RWPE2 (cell line): ENCODE results near the gene SLC39A11.

Experiments
- ATAC-seq: fragments of 200-7000 bp; cut with Tn5 transposase; 3 replicates; pipeline ENCODE4 v1.9.1; 2021; ENCODE audit warnings: low read depth
- DNase-seq: peaks from one replicate; pipeline ENCODE4 v3.0.0-alpha.2; 2020; ENCODE audit warnings: low spot score
- H3K27ac ChIP-seq: fragments of 450-650 bp; 2 replicates; pipeline ENCODE4 v1.5.1; 2017; ENCODE audit warnings: mild to moderate bottlenecking; ENCODE audit not compliant: poor library complexity, severe bottlenecking
- H3K27me3 ChIP-seq: fragments of 250-450 bp; sonication (Bioruptor Pico); 2 replicates; pipeline ENCODE4 v1.5.1; 2021; ENCODE audit warnings: mild to moderate bottlenecking, moderate library complexity; ENCODE audit not compliant: insufficient read depth, poor library complexity, severe bottlenecking
- H3K36me3 ChIP-seq: fragments of 250-450 bp; sonication (Bioruptor Pico); 2 replicates; pipeline ENCODE4 v1.5.1; 2020; ENCODE audit warnings: low read depth, mild to moderate bottlenecking, moderate library complexity
- H3K4me1 ChIP-seq: fragments of 250-450 bp; sonication (Bioruptor Pico); 2 replicates; pipeline ENCODE4 v1.5.1; 2021; ENCODE audit warnings: mild to moderate bottlenecking, moderate library complexity; ENCODE audit not compliant: insufficient read depth, poor library complexity, severe bottlenecking
- H3K4me3 ChIP-seq: fragments of 250-450 bp; sonication (Bioruptor Pico); 2 replicates; pipeline ENCODE4 v1.5.1; 2021; ENCODE audit warnings: mild to moderate bottlenecking, moderate library complexity; ENCODE audit not compliant: severe bottlenecking
- H3K9me3 ChIP-seq: fragments of 250-450 bp; sonication (Bioruptor Pico); 2 replicates; pipeline ENCODE4 v1.5.1; 2021; ENCODE audit warnings: mild to moderate bottlenecking, moderate library complexity; ENCODE audit not compliant: severe bottlenecking
- TF ChIP-seq, protein P1 (sequence below): fragments of 450-650 bp; IDR thresholded peaks from one replicate; pipeline ENCODE4 v1.5.1; 2017; ENCODE audit warnings: mild to moderate bottlenecking, moderate library complexity; ENCODE audit not compliant: poor library complexity, severe bottlenecking

Gene SLC39A11

DNA sequence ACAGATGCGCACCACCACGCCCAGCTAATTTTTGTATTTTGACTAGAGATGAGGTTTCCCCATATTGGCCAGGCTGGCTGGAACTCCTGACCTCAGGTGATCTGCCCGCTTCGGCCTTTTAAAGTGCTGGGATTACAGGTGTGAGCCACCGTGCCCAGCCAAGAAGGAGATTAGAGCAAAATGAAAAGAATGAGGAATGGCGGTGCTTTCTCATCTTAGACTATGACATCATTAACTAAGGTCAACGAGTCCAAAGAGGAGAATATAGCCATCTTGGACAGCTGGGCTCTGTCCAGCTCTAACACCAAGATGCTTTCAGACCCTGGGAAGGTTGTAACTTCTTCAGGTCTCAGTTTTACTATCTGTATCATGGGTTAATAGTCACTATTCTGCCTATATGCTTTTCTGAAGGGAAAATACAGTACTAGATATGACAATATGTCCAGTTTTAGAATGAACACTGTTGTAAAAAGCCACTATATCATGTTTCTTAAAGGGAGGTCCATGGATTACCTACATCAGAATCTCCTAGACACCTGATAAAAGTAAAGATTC is 76.7 kb downstream of the SLC39A11 start:
- DNase-seq (no peak), ATAC-seq (no peak)
- no peak overlapping the region for H3K4me3 ChIP-seq
- no peaks in the 10 kb centered on the region for H3K27me3 ChIP-seq
- H3K27ac ChIP-seq: no peak overlapping the region
- H3K4me1 ChIP-seq: no peaks in the 10 kb centered on the region
- TF ChIP-seq, protein P1, sequence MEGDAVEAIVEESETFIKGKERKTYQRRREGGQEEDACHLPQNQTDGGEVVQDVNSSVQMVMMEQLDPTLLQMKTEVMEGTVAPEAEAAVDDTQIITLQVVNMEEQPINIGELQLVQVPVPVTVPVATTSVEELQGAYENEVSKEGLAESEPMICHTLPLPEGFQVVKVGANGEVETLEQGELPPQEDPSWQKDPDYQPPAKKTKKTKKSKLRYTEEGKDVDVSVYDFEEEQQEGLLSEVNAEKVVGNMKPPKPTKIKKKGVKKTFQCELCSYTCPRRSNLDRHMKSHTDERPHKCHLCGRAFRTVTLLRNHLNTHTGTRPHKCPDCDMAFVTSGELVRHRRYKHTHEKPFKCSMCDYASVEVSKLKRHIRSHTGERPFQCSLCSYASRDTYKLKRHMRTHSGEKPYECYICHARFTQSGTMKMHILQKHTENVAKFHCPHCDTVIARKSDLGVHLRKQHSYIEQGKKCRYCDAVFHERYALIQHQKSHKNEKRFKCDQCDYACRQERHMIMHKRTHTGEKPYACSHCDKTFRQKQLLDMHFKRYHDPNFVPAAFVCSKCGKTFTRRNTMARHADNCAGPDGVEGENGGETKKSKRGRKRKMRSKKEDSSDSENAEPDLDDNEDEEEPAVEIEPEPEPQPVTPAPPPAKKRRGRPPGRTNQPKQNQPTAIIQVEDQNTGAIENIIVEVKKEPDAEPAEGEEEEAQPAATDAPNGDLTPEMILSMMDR: no peak
- no peaks in the 10 kb centered on the region for H3K36me3 ChIP-seq
- H3K9me3 ChIP-seq: no peaks in the 10 kb centered on the region

GRCh38 chr17:73013816-73014663 is 78.4 kb downstream of the SLC39A11 start:
- ATAC-seq (no peak), DNase-seq (no peak)
- H3K9me3 ChIP-seq: no peaks in the 10 kb centered on the region
- no peaks in the 10 kb centered on the region for H3K4me1 ChIP-seq
- H3K27me3 ChIP-seq: no peaks in the 10 kb centered on the region
- no peaks in the 10 kb centered on the region for H3K36me3 ChIP-seq
- H3K27ac ChIP-seq: no peak overlapping the region
- TF ChIP-seq, protein P1: no peak
- no peak overlapping the region for H3K4me3 ChIP-seq

DNA sequence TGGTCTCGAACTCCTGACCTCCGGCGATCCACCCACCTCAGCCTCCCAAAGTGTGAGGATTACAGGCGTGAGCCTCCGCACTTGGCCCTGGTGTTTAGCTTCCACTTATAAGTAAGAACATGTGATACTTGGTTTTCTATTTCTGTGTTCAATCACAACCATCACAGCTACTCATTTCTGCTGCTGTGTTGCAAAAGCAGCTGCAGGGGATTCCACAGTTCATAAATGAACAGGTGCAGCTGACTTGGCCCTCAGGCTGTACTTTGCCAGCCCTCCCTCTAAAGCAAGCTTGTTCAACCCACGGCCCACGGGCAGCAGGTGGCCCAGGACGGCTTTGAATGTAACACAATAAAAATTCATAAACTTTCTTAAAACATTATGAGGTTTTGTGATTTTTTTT is 79.2 kb downstream of the SLC39A11 start:
- no peaks in the 10 kb centered on the region for H3K9me3 ChIP-seq
- no peaks in the 10 kb centered on the region for H3K27me3 ChIP-seq
- no peak for ATAC-seq
- H3K27ac ChIP-seq: no peak overlapping the region
- H3K4me1 ChIP-seq: no peaks in the 10 kb centered on the region
- TF ChIP-seq, protein P1: no peak
- no peaks in the 10 kb centered on the region for H3K36me3 ChIP-seq
- DNase-seq: no peak
- H3K4me3 ChIP-seq: no peak overlapping the region

- Histone ChIP-seq H3K4me3 (no peak overlapping the region), H3K4me1 (peaks cover 2% of the 10 kb centered on the region), H3K9me3 (no peaks in the 10 kb centered on the region), H3K36me3 (no peaks in the 10 kb centered on the region), H3K27me3 (no peaks in the 10 kb centered on the region), H3K27ac (no peak overlapping the region)
- DNase-seq: no peak
- TF ChIP-seq, protein P1: no peak
- no peak for ATAC-seq
Observed at GRCh38 chr17:73011016-73011486, 81.4 kb downstream of the SLC39A11 start.

- no peak overlapping the region for H3K27ac ChIP-seq
- ATAC-seq (no peak), DNase-seq (no peak)
- no peaks in the 10 kb centered on the region for H3K27me3 ChIP-seq
- H3K36me3 ChIP-seq: no peaks in the 10 kb centered on the region
- H3K4me3 ChIP-seq: no peak overlapping the region
- H3K9me3 ChIP-seq: no peaks in the 10 kb centered on the region
- peaks cover 4% of the 10 kb centered on the region for H3K4me1 ChIP-seq
- TF ChIP-seq, protein P1: no peak
Observed at GRCh38 chr17:73010414-73010813, 82.1 kb downstream of the SLC39A11 start.
